SH-SY5Y (cell line): ENCODE measurements around the gene MED13L.

ENCODE experiments used
- GATA2 ChIP-seq: IDR thresholded peaks from 2 replicates; pipeline ENCODE4 v1.6.1; 2011; ENCODE audit warnings: mild to moderate bottlenecking, low read depth, low read length
- GATA3 ChIP-seq: IDR thresholded peaks from 2 replicates; pipeline ENCODE4 v1.6.1; 2011; ENCODE audit warnings: low read depth, mild to moderate bottlenecking, low read length, moderate library complexity

DNA sequence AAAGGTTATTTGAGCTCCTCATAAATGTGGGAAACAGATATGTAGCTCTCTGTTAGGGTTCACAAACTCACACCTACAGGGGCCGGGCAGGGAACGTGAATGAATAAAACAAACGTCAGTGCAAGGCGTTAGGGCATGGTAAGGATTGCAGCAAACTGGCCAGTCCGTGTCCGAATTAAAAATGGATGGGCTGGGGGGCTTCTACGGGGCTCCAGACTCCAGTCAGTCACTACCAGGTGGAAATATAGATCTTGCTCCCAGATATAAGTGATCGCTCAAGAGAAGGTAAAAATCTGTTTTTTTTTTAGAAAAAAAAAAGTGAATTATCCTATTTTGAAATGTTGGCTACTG lies 333.1 kb downstream of the MED13L start:
- TF ChIP-seq GATA3 (no peak), GATA2 (no peak)
